AG09319 (cell line): ENCODE results near the gene P2RY11.

Experiments used
- DNase-seq: peaks from one replicate; pipeline ENCODE4 v3.0.0-alpha.2; 2010; ENCODE audit warnings: low read depth; ENCODE audit errors: extremely low read depth
- TF ChIP-seq, protein P1 (sequence below): IDR thresholded peaks from 2 replicates; pipeline ENCODE4 v1.5.1; 2011; ENCODE audit warnings: low read depth, mild to moderate bottlenecking, inconsistent platforms, low read length, moderate library complexity

The P2RY11 gene

DNA sequence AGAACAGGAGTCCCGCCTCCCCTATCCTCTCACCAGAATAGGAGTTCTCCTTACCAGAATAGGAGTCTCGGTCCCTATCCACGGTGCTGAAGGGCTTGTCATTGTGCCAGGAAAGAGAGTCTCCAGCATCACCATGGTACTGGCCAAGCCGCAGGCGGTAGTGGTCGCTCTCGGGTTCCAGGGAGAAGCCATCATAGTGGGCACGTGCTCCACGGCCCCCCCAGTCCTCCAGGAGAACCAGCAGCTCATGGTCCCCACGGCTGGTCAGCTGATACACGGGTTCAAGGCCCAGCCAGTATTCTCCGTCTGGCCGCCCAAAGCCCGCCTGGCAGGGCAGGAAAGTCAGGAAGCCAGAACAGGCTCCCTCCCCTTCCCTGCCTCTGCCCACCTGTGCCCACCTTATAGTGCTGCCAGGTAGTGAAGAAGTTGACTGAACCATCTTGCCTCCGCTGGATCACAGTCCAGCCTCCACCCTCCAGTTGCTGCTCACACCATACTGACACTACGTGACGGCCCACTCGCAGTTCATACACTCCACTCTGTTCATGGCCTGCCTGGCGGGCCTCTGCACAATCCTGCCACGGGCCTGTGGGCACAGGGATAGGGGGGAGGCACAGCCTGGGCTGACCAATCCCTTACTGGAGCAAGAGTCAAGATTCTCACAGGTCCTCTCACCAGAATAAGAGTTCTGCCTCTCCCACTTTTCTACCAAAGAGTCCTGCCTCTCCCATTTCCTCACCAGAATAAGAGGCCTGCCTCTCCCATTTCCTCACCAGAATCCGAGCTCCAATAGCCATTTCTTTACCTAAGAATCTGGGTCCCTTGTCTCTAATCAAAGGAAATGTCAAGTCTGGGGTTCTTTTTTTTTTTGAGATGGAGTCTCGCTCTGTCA lies 18.0 kb upstream of the P2RY11 start:
- TF ChIP-seq, protein P1, sequence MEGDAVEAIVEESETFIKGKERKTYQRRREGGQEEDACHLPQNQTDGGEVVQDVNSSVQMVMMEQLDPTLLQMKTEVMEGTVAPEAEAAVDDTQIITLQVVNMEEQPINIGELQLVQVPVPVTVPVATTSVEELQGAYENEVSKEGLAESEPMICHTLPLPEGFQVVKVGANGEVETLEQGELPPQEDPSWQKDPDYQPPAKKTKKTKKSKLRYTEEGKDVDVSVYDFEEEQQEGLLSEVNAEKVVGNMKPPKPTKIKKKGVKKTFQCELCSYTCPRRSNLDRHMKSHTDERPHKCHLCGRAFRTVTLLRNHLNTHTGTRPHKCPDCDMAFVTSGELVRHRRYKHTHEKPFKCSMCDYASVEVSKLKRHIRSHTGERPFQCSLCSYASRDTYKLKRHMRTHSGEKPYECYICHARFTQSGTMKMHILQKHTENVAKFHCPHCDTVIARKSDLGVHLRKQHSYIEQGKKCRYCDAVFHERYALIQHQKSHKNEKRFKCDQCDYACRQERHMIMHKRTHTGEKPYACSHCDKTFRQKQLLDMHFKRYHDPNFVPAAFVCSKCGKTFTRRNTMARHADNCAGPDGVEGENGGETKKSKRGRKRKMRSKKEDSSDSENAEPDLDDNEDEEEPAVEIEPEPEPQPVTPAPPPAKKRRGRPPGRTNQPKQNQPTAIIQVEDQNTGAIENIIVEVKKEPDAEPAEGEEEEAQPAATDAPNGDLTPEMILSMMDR: no peak
- DNase-seq: no peak

- DNase-seq: no peak
- TF ChIP-seq, protein P1: no peak
Measured at GRCh38 chr19:10095622-10095947, 15.9 kb upstream of the P2RY11 start.

DNA sequence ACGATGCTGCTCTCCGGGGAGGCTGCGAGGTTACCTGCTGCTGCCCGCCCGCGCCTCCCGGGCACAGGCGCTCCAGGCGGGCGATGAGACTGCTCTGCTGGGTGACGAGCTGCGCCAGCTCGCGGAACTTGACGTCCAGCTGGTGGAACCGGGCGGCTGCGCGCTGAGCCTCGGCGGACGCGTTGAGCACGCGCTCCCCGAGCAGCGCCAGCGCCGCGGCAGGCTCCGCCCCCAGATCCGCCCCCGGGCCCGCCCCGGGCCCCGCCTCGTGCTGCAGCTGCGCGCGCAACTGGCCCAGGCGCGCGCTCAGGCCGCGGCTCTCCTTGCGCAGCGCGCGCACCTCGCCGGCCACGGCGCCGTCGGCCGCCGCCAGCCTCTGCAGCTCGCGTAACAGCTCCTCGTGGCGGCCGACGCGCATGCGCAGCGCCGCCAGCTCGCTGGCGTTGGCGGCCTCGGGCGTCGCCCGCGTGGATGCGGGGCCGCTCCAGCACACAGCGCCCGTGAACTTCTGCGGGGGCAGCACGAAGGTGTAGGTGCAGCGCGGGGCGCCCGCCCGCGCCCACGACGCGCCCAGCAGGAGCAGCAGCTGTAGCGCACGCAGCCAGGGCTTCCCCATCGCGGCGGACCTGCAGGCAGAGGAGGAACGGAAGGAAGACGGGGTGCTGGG lies 15.4 kb upstream of the P2RY11 start:
- TF ChIP-seq, protein P1: no peak
- DNase-seq: peak; percentile 79

DNA sequence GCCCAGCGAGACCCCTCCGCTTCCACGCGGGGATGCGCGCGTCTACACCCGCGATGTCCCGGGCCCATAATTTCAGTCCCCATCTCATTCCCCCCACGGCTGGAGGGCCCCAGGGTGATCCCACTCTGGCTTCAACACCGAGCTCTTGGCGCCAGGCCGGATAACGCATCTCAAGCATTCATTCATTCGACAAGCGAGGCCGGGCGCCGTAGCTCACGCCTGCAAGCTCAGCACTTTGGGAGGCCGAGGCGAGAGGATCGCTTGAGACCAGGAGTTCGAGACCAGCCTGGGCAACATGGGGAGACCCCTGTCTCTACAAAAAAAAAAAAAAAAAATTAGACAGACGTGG lies 14.9 kb upstream of the P2RY11 start:
- no peak for DNase-seq
- TF ChIP-seq, protein P1: no peak

DNA sequence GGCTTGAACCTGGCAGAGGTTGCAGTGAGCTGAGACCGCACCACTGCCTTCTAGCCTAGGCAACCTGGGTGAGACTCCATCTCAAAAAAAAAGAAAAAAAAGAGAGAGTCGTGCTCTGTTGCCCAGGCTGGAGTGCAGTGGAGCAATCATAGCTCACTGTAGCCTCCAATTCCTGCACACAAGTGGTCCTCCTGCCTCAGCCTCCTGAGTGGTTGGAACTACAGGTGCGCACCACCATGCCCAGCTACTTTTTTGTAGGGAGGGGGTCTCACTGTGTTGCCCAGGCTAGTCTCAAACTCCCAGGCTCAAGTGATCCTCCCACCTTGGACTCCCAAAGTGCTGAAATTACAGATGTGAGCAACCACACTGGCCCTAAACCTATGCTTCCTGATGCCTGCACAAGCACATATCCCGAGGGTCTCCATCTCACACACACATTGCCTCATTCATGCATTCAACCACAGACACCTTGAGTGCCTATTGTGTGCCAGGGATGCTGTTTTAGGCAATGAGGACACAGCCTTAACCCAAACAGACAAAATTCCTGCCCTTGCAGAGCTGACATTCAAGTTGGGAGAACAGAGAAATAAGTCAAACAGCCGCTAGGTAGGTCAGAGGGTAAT lies 11.2 kb upstream of the P2RY11 start:
- no peak for DNase-seq
- TF ChIP-seq, protein P1: no peak

- TF ChIP-seq, protein P1: no peak
- no peak for DNase-seq
Measured at GRCh38 chr19:10102787-10103236, 8.7 kb upstream of the P2RY11 start.

GRCh38 chr19:10104130-10104513 lies 7.4 kb upstream of the P2RY11 start:
- TF ChIP-seq, protein P1: no peak
- no peak for DNase-seq
